WERI-Rb-1 (cell line): Measurements from ENCODE around the gene CLEC16A.

Experiments used
- DNase-seq: peaks from one replicate; pipeline ENCODE4 v3.0.0-alpha.2; 2020
- H3K27ac ChIP-seq: fragments of 250-450 bp; sonication (Bioruptor Pico); 2 replicates; pipeline ENCODE4 v1.5.1; 2020; ENCODE audit warnings: mild to moderate bottlenecking, moderate library complexity
- H3K27me3 ChIP-seq: fragments of 250-450 bp; sonication (Bioruptor Pico); 2 replicates; pipeline ENCODE4 v1.5.1; 2021; ENCODE audit warnings: mild to moderate bottlenecking, low read depth, moderate library complexity; ENCODE audit not compliant: insufficient read depth, severe bottlenecking
- H3K36me3 ChIP-seq: fragments of 250-450 bp; sonication (Bioruptor Pico); 2 replicates; pipeline ENCODE4 v1.5.1; 2020; ENCODE audit warnings: mild to moderate bottlenecking, moderate library complexity
- H3K4me3 ChIP-seq: 2 replicates; pipeline ENCODE4 v1.5.1; 2011; ENCODE audit warnings: low read depth, mild to moderate bottlenecking, control low read depth, low read length
- H3K9me3 ChIP-seq: fragments of 250-450 bp; sonication (Bioruptor Pico); 2 replicates; pipeline ENCODE4 v1.5.1; 2021; ENCODE audit warnings: mild to moderate bottlenecking, moderate library complexity; ENCODE audit not compliant: severe bottlenecking
- TF ChIP-seq, protein P1 (sequence below): IDR thresholded peaks from 2 replicates; pipeline ENCODE4 v1.5.1; 2011; ENCODE audit warnings: low read depth, mild to moderate bottlenecking, control low read depth, inconsistent platforms, low read length

Gene CLEC16A

DNA sequence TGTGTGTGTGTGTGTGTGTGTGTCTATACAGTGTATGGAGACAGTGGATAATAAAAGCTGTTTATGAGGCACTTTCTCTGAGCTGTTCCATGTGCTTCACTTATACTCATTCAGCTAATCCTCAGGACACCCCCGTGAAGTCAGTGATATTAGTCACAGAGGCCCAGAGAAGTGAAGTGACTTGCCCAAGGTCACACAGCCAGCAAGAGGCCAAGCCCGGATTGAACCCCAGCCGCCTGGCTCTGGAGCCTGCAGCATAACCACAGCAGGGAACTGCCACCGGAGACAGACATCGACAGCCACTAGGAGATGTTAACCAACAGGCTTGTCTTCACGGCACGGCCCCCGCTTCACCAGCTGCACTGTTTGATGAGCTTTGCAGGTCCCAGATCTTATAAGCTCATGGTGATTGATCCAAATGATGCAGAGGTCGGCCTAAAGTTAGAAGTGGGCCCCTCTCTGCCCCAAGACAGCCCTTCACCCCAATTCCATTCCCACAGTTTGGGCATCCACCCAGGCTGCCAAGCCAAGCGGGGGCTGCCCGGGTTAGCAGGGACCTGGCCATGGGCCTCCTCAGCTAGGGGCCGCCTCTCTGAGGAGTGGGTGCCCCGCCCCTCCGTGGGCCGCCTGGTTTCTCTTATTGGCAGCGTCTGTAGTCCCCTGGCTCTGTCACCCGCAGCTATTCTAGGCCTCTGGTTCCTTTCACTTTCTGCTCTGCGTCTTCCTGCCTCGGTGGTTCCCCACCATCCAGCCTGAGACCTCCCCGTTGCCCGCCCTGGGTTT is 280.7 kb downstream of the CLEC16A start:
- no peak for DNase-seq
- no peak overlapping the region for H3K4me3 ChIP-seq

DNA sequence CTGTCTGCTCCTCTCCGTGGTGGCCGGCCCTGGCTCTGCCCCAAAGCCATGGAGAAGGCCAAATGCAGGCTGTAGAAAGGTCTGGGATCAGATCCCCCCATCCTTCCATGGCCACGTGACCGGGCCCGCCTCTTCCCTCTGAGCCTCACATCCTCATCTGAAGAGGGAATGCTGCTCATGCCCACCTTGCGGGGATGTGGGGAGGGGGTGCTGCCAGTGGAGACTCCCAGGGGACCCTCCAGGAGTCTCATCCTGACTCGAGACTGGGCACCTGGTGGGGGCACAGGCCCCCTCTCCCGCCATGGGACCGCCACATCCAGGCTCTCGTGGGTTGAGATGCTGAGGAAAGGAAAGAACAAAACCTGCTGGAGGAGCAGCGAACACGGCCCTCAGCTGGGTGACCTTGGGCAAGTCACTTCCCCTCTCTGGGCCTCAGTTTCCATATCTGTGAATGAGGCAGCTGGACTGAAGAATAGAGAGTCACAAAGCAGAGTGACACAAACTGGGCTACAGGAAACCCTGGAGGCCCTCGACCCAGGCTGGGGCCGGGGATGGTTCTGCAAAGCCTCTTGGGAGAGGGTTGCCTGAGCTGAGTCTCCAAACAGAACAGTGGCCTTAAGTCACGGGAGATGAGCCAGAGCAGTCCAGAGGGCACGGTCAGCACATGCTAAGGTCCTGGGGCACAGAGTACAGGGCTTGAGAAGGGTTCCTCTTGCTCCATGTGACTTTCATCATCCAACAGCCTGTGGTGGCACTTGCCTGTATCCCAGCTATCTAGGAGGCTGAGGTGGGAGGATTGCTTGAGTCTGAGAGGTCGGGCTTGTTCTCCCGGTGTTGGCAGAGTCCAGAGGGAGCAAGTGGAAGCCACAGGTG is 281.5 kb downstream of the CLEC16A start:
- Histone ChIP-seq H3K36me3 (no peaks in the 10 kb centered on the region), H3K9me3 (no peaks in the 10 kb centered on the region), H3K27ac (no peak overlapping the region), H3K4me3 (no peak overlapping the region), H3K27me3 (no peaks in the 10 kb centered on the region)
- TF ChIP-seq, protein P1, sequence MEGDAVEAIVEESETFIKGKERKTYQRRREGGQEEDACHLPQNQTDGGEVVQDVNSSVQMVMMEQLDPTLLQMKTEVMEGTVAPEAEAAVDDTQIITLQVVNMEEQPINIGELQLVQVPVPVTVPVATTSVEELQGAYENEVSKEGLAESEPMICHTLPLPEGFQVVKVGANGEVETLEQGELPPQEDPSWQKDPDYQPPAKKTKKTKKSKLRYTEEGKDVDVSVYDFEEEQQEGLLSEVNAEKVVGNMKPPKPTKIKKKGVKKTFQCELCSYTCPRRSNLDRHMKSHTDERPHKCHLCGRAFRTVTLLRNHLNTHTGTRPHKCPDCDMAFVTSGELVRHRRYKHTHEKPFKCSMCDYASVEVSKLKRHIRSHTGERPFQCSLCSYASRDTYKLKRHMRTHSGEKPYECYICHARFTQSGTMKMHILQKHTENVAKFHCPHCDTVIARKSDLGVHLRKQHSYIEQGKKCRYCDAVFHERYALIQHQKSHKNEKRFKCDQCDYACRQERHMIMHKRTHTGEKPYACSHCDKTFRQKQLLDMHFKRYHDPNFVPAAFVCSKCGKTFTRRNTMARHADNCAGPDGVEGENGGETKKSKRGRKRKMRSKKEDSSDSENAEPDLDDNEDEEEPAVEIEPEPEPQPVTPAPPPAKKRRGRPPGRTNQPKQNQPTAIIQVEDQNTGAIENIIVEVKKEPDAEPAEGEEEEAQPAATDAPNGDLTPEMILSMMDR = no peak
- no peak for DNase-seq

More for the DNA sequence above, 280.7 kb downstream of the CLEC16A start:
- TF ChIP-seq, protein P1 = no peak
- Histone ChIP-seq H3K36me3 (no peaks in the 10 kb centered on the region), H3K27ac (no peak overlapping the region), H3K9me3 (no peaks in the 10 kb centered on the region), H3K27me3 (no peaks in the 10 kb centered on the region)

DNA sequence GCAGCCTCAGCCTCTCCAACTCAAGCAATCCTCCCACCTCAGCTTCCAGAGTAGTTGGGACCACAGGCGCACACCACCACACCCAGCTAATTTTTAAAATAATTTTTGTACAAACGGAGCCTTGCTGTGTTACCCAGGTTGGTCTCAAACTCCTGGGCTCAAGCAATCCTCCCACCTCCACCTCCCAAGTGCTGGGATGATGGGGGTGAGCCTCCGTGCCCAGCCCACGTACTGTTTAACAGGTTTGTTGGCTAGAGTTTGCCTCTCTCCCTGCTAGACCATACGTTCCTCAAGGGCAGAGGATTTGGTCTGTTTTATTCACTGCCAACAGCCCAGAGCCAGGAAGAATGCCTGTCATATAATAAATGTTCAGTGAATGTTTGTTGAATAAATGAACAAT is 285.1 kb downstream of the CLEC16A start:
- TF ChIP-seq, protein P1 = no peak
- Histone ChIP-seq H3K27me3 (no peaks in the 10 kb centered on the region), H3K36me3 (no peaks in the 10 kb centered on the region), H3K4me3 (no peak overlapping the region), H3K27ac (no peak overlapping the region), H3K9me3 (no peaks in the 10 kb centered on the region)
- no peak for DNase-seq

DNA sequence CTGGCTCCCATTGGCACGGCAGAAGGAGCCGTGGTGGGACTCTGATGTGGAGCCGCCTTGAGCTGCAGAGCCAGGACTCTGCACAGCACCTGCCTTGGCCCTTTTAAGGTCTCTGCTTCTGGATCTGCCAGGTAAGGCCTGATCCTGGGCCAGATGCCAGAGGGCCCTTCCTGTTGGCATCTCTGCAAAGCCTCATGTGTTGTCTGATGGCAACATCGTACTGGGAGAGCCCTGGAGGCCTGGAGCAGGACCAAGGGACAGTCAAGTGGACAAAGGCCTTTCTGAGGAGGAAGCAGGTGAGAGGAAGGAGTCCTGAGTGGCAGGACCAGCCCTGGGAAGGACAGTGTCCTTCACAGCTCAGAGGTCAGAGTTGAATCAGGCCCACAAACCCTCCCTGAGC is 285.5 kb downstream of the CLEC16A start:
- H3K27me3 ChIP-seq = no peaks in the 10 kb centered on the region
- no peaks in the 10 kb centered on the region for H3K9me3 ChIP-seq
- no peak for DNase-seq
- H3K27ac ChIP-seq = no peak overlapping the region
- TF ChIP-seq, protein P1 = no peak
- no peak overlapping the region for H3K4me3 ChIP-seq
- no peaks in the 10 kb centered on the region for H3K36me3 ChIP-seq

DNA sequence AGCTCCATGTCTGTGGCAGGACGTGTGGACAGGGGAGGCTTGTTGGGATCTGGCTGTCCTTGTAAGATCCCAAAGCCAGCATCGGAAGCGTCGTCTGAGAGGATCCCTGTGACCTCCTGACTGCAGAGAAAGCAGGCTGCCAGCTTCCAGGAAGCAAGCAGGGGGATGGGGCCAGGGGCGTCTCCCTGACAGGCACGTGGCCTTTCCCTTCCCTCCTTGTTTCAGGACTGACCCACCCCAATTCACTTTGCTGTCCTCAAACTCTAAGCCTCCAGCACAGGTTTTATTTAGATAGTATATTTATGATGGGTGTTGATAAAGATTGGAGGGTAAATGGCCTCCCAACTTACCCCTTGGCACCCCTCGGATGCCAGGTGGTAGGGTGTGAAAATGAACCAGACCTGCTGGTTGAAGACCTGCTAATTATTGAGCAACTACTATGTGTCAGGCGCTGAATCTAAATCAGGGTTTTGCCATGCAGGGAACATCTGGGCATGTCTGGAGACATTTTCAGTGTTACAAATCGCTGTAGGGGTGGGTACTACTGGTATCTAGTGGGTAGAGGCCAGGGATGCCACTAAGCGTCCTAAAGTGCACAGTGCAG is 287.1 kb downstream of the CLEC16A start:
- no peaks in the 10 kb centered on the region for H3K36me3 ChIP-seq
- H3K27me3 ChIP-seq = no peaks in the 10 kb centered on the region
- no peaks in the 10 kb centered on the region for H3K9me3 ChIP-seq
- no peak overlapping the region for H3K27ac ChIP-seq
- DNase-seq = no peak
- TF ChIP-seq, protein P1 = no peak
- no peak overlapping the region for H3K4me3 ChIP-seq
